ENCODE measurements around the gene HOXA11.
A peak's percentile ranks its signal among the peaks of the same experiment; 100 is the strongest.

Gene HOXA11

GRCh38 chr7:27179503-27180430 is 5.3 kb downstream of the HOXA11 start:
- peak; percentile 32 for DNase-seq

GRCh38 chr7:27179030-27179429 is 6.0 kb downstream of the HOXA11 start:
- DNase-seq, result no peak

GRCh38 chr7:27178366-27178765 is 6.7 kb downstream of the HOXA11 start:
- DNase-seq, result no peak

- DNase-seq, result no peak
Measured at GRCh38 chr7:27177795-27178320, 7.2 kb downstream of the HOXA11 start.

- DNase-seq, result no peak
Measured at GRCh38 chr7:27176962-27177794, 7.9 kb downstream of the HOXA11 start.

- DNase-seq, result no peak
Measured at GRCh38 chr7:27176524-27176845, 8.5 kb downstream of the HOXA11 start.

GRCh38 chr7:27175626-27176523 is 9.2 kb downstream of the HOXA11 start:
- DNase-seq, result no peak

- DNase-seq, result no peak
Measured at GRCh38 chr7:27174874-27175625, 10.0 kb downstream of the HOXA11 start.

- peak; percentile 41 for DNase-seq
Measured at GRCh38 chr7:27173956-27174873, 10.8 kb downstream of the HOXA11 start, which contains the start of gene HOXA10. Gene HOXA10 (minus strand): TSS chr7:27174320. CDS start chr7:27174306, 14 bp downstream.

- DNase-seq, result peak; percentile 42
Measured at GRCh38 chr7:27173511-27173955, 11.5 kb downstream of the HOXA11 start.

GRCh38 chr7:27172823-27173510 is 12.1 kb downstream of the HOXA11 start:
- peak; percentile 52 for DNase-seq

- peak; percentile 18 for DNase-seq
Measured at GRCh38 chr7:27172315-27172774, 12.7 kb downstream of the HOXA11 start.

- no peak for DNase-seq
Measured at GRCh38 chr7:27171637-27172314, 13.3 kb downstream of the HOXA11 start.

GRCh38 chr7:27171325-27171636 is 13.8 kb downstream of the HOXA11 start:
- no peak for DNase-seq

- no peak for DNase-seq
Measured at GRCh38 chr7:27170426-27171324, 14.4 kb downstream of the HOXA11 start.

- DNase-seq, result peak; percentile 56
Measured at GRCh38 chr7:27169658-27170425, 15.2 kb downstream of the HOXA11 start.

- DNase-seq, result peak; percentile 68
Measured at GRCh38 chr7:27168265-27168947, 16.6 kb downstream of the HOXA11 start.

Data from NCI-H2171 treated with DMSO at 0.1 percent for 48 hours (cell line).